ENCODE results near the gene ASCC3.

- TF ChIP-seq, protein P1, sequence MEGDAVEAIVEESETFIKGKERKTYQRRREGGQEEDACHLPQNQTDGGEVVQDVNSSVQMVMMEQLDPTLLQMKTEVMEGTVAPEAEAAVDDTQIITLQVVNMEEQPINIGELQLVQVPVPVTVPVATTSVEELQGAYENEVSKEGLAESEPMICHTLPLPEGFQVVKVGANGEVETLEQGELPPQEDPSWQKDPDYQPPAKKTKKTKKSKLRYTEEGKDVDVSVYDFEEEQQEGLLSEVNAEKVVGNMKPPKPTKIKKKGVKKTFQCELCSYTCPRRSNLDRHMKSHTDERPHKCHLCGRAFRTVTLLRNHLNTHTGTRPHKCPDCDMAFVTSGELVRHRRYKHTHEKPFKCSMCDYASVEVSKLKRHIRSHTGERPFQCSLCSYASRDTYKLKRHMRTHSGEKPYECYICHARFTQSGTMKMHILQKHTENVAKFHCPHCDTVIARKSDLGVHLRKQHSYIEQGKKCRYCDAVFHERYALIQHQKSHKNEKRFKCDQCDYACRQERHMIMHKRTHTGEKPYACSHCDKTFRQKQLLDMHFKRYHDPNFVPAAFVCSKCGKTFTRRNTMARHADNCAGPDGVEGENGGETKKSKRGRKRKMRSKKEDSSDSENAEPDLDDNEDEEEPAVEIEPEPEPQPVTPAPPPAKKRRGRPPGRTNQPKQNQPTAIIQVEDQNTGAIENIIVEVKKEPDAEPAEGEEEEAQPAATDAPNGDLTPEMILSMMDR (IDR thresholded peaks at IDR 0.05), result no peak
- TF ChIP-seq EZH2 (IDR thresholded peaks at IDR 0.05), result no peak
These were observed 174.6 kb downstream of the ASCC3 start for GRCh38 chr6:100706491-100706890.

Measured in neural progenitor cell (in vitro differentiated cells).